BJ (cell line): ENCODE results near the gene MTA1. TPM values are rescaled to one million over a fixed set of nuclear protein-coding genes. Genes with fewer than 3 reads are reported as not detected.

Experiments
- CTCF ChIA-PET: fragments of 350-600 bp; formaldehyde crosslinking; extraction: SDS; loops from one replicate; lab custom pipeline; 2021; ENCODE audit warnings: antibody characterized with exemption, inconsistent platforms; lab: Yijun Ruan, JAX
- POLR2A ChIA-PET: fragments of 300-600 bp; sonication (Branson Sonifier 250); formaldehyde crosslinking; extraction: SDS; loops from one replicate; lab custom pipeline; 2021; ENCODE audit warnings: antibody characterized with exemption; lab: Charles Lee
- DNase-seq: peaks from one replicate; pipeline ENCODE4 v3.0.0-alpha.2; 2011; ENCODE audit warnings: low read depth
- H3K27me3 ChIP-seq: 2 replicates; pipeline ENCODE4 v1.6.0; 2011; ENCODE audit warnings: low read length; ENCODE audit not compliant: control insufficient read depth, insufficient read depth
- H3K36me3 ChIP-seq: 2 replicates; pipeline ENCODE4 v1.5.1; 2011; ENCODE audit warnings: low read length; ENCODE audit not compliant: control insufficient read depth, insufficient read depth
- H3K4me3 ChIP-seq: 2 replicates; pipeline ENCODE4 v1.5.1; 2011; ENCODE audit warnings: low read depth, mild to moderate bottlenecking, control low read depth, low read length
- CTCF ChIP-seq: IDR thresholded peaks from 2 replicates; pipeline ENCODE4 v1.5.1; 2011; ENCODE audit warnings: low read depth, mild to moderate bottlenecking, control low read depth, inconsistent platforms, low read length, moderate library complexity; ENCODE audit not compliant: insufficient read depth
- polyA plus RNA-seq: library from polyadenylated mRNA; depleted of rRNA; stranded (reverse); fragments of >200 nt; gene quantifications from 2 replicates; pipeline ENCODE4 v1.2.3, GENCODE V29; 2011

Gene MTA1
- polyA plus RNA-seq, 1 experiment, result 48.8 TPM

- Histone ChIP-seq H3K27me3 (no peaks in the 10 kb centered on the region), H3K36me3 (peaks cover 24% of the 10 kb centered on the region), H3K4me3 (no peak overlapping the region)
- POLR2A ChIA-PET, result no interaction called here
- DNase-seq, result no peak
- CTCF ChIA-PET, result interaction anchor here (1.0 kb wide), 1 partner anchor 69 kb away, joined by 3 read pairs; no protein-coding TSS in a partner anchor
- TF ChIP-seq CTCF, result no peak
Observed at GRCh38 chr14:105439710-105440553, 20.3 kb downstream of the MTA1 start.

- H3K27me3 ChIP-seq, result no peaks in the 10 kb centered on the region
- TF ChIP-seq CTCF, result no peak
- ChIA-PET POLR2A (no interaction called here), CTCF (interaction anchor here (1.0 kb wide), 1 partner anchor 69 kb away, joined by 3 read pairs; no protein-coding TSS in a partner anchor)
- peaks cover 24% of the 10 kb centered on the region for H3K36me3 ChIP-seq
- H3K4me3 ChIP-seq, result no peak overlapping the region
- no peak for DNase-seq
Observed at GRCh38 chr14:105440554-105440900, 20.9 kb downstream of the MTA1 start.

- Histone ChIP-seq H3K36me3 (peaks cover 24% of the 10 kb centered on the region), H3K27me3 (no peaks in the 10 kb centered on the region), H3K4me3 (no peak overlapping the region)
- CTCF ChIA-PET, result no interaction called here
- no peak for TF ChIP-seq CTCF
- DNase-seq, result no peak
- POLR2A ChIA-PET, result no interaction called here
Observed at GRCh38 chr14:105440992-105441391, 21.4 kb downstream of the MTA1 start.

GRCh38 chr14:105442125-105442524 is 22.5 kb downstream of the MTA1 start:
- ChIA-PET POLR2A (no interaction called here), CTCF (no interaction called here)
- no peak for TF ChIP-seq CTCF
- Histone ChIP-seq H3K4me3 (no peak overlapping the region), H3K36me3 (peaks cover 26% of the 10 kb centered on the region), H3K27me3 (no peaks in the 10 kb centered on the region)
- no peak for DNase-seq

- no peak for DNase-seq
- Histone ChIP-seq H3K36me3 (peaks cover 23% of the 10 kb centered on the region), H3K27me3 (no peaks in the 10 kb centered on the region), H3K4me3 (no peak overlapping the region)
- ChIA-PET POLR2A (no interaction called here), CTCF (no interaction called here)
- no peak for TF ChIP-seq CTCF
Observed at GRCh38 chr14:105442834-105443233, 23.2 kb downstream of the MTA1 start.
